MM.1S (cell line): ENCODE results near the gene AJUBA.

Source experiments
- EZH2 ChIP-seq: fragments of 300-600 bp; sonication (generic); optimal IDR thresholded peaks from 2 replicates; pipeline ENCODE3; 2017; ENCODE audit warnings: low read depth, mild to moderate bottlenecking, antibody characterized with exemption, low read length, mixed read lengths
- EZH2phosphoT487 ChIP-seq: fragments of 300-600 bp; sonication (generic); IDR thresholded peaks from 2 replicates; pipeline ENCODE4 v1.6.1; 2018; ENCODE audit warnings: antibody characterized with exemption, low read length
- TF ChIP-seq, protein P1 (sequence below): fragments of 300-600 bp; sonication (generic); IDR thresholded peaks from 2 replicates; pipeline ENCODE4 v1.5.1; 2016; ENCODE audit warnings: antibody characterized with exemption, low read length, mixed read lengths

DNA sequence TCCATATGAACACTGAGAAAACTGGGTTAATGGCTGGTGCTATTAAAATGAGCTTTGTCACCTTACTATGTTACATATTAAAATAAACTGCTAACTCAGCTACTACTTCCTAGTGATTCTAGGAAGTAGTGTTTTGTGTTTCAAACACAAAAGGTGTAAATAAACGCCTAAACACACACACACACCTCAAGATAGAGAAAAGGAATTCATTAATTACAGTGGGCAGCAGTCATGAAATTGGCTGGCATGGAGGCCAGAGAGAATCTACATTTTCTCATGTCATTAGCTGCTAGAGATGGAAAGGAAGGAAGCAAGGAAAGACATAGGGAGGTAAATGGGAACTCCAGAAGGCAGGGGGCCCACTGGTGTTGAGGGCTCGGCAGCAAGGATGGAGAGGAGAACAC lies 52.4 kb downstream of the AJUBA start:
- TF ChIP-seq EZH2phosphoT487 (no peak), EZH2 (no peak)
- TF ChIP-seq, protein P1, sequence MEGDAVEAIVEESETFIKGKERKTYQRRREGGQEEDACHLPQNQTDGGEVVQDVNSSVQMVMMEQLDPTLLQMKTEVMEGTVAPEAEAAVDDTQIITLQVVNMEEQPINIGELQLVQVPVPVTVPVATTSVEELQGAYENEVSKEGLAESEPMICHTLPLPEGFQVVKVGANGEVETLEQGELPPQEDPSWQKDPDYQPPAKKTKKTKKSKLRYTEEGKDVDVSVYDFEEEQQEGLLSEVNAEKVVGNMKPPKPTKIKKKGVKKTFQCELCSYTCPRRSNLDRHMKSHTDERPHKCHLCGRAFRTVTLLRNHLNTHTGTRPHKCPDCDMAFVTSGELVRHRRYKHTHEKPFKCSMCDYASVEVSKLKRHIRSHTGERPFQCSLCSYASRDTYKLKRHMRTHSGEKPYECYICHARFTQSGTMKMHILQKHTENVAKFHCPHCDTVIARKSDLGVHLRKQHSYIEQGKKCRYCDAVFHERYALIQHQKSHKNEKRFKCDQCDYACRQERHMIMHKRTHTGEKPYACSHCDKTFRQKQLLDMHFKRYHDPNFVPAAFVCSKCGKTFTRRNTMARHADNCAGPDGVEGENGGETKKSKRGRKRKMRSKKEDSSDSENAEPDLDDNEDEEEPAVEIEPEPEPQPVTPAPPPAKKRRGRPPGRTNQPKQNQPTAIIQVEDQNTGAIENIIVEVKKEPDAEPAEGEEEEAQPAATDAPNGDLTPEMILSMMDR = no peak
